KG1 (cell line): ENCODE data around the gene LRRC49.
"Not testable (repeated sequence)": the region's sequence is repeated elsewhere in the genome, so short reads cannot be mapped to it uniquely, and the experiment has no call there.

ENCODE experiments used
- DNase-seq: peaks from one replicate; lab custom pipeline; 2025; lab: John Stamatoyannopoulos, UW

The LRRC49 gene

DNA sequence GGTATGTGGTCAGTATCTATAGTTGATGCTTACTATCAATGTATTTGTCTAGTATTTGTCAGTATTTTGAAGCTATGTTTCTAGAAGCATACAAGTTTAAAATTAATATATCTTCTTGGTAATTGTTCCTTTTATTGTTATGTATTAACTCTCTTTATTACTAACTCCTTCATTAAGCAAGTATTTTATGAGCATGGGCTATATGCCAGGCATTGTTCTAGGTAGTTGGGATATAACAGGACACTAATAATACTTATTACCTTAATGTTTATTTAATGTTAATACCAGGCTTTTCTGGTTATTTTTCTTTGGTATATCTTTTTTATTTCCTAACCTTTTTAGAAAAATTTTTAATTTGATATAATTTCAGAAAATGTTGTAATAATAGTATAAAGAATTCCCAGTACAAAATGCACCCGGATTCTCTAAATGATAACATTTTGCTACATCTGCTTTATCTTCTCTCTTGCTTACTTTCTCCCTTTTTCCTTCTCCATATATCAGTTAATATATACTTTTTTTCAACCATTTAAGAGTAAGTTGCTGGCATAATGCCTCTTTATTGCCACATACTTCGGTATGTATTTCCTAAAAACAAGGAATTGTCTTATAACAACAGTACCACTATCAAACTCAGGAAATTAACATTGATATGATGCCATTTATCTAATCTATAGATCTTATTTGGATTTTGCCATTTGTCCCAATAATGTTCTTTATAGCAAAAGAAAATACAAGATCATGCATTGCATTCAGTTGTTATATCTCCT is 30.9 kb downstream of the LRRC49 start:
- DNase-seq: no peak

DNA sequence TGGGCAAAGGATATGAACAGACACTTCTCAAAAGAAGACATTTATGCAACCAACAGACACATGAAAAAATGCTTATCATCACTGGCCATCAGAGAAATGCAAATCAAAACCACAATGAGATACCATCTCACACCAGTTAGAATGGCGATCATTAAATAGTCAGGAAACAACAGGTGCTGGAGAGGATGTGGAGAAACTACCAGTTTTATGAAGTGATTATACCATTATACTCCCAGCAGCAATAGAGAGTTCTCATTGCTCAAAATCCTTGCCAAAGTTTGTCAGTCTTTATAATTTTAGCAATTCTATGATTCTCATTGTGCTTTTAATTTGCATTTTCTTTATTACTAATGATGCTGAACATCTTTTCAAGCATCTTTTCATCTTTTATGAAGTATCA is 34.3 kb downstream of the LRRC49 start:
- not testable (repeated sequence) for DNase-seq

DNA sequence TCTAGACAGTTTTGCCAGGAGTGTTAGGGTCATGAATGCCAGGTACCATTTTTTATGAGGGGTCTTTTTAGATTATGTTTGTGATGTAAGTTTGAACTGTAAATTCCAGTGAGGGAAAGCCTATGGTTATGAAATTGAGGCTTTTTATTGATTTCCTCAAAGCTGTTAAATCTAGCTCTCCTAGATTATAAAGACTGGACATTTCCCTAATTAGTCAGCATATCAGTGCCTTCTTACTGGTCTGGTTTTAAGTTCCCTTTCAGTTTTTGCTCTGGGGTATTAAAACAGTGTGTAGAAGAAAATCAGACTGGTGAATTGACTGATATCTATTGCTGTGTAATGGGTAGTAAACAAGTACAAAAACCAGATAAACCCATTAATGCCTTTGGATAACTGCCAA is 39.2 kb downstream of the LRRC49 start:
- DNase-seq: no peak

DNA sequence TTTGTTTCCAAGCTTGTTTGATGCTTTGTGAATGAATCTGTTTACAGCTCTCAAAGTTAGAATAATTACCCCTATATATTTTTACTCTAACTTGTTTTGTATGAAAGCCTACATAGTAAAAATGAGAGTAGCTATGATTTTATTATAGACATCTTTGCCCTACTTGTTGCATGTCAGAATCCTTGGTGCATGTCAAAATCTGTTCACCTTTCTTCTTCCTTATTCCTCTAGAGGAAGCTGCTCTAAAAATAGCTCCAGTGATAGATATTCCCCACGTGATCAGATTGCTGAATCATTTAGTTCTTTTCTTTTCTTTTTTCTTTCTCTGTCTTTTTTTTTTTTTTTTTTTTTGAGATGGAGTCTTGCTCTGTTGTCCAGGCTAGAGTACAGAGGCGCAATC is 39.8 kb downstream of the LRRC49 start:
- DNase-seq: no peak

DNA sequence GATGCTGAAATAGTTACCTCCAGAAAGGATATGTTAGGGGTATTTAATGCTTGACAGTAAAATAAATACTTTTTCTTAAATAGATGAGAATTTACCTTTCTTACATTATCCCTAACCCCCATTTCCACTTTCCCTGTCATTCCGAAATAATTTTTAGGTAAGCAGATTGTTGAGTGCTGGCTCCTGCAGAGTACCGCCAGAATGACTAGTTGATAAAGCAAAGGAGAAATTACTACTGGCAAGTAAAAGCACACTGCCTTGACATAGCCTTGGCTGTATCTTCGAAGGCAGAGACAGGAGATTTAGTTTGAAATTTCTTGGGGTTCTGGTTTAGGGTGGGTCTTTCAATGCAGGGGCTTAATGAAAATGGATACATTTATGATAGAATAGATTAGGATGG is 40.8 kb downstream of the LRRC49 start:
- DNase-seq: no peak

DNA sequence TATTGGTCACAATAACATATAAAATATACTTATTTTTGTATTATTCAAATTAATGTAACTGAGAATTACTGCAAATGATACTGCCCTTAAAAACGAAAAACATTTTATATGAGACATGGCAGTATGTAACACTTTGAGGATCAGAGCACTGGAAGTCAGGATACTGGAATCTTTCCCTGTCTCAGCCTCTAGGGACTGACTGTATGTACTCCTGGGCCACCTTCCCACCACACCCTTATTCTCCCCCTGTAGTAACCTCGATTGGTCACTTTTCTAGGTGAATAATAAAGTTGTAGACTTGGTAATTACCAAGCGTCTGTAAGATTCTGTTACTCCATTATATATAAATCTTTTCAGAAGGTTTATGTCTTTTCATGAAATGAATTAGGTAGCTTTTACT is 43.0 kb downstream of the LRRC49 start:
- DNase-seq: no peak

DNA sequence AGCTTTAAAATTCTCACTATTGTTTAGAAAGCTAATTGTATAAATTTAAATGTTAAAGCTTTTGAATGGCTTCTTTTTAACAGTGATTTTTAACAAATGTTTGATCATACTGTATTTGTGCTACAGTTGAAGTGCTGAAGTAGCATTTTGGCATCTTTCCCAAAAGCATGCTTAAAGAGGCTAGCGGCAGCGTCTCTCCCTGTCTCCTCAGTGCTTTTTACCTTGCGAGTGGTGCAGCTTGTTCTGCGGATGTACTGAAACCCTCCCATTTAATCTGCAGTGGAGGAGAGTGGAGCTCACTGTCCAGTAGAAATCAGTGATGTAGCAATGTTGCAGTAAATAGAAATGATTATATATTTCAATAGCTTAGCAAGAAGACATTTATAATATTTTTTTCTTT is 43.7 kb downstream of the LRRC49 start:
- DNase-seq: no peak

DNA sequence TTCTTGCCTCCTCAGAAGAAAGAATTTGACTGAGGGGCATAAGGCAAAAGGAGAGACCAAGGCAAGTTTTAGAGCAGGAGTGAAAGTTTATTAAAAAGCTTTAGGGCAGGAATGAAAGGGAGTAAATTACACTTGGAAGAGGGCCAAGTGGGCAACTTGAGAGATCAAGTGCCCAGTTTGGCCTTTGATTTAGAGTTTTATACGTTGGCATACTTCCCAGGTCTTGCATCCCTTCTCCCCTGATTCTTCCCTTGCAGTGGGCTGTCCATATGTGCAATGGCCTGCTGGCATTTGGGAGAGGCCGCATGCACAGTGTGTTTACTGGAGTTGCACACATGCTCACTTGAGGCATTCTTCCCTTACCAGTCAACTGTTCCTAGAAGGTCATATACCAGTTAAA is 50.7 kb downstream of the LRRC49 start:
- DNase-seq: not testable (repeated sequence)

DNA sequence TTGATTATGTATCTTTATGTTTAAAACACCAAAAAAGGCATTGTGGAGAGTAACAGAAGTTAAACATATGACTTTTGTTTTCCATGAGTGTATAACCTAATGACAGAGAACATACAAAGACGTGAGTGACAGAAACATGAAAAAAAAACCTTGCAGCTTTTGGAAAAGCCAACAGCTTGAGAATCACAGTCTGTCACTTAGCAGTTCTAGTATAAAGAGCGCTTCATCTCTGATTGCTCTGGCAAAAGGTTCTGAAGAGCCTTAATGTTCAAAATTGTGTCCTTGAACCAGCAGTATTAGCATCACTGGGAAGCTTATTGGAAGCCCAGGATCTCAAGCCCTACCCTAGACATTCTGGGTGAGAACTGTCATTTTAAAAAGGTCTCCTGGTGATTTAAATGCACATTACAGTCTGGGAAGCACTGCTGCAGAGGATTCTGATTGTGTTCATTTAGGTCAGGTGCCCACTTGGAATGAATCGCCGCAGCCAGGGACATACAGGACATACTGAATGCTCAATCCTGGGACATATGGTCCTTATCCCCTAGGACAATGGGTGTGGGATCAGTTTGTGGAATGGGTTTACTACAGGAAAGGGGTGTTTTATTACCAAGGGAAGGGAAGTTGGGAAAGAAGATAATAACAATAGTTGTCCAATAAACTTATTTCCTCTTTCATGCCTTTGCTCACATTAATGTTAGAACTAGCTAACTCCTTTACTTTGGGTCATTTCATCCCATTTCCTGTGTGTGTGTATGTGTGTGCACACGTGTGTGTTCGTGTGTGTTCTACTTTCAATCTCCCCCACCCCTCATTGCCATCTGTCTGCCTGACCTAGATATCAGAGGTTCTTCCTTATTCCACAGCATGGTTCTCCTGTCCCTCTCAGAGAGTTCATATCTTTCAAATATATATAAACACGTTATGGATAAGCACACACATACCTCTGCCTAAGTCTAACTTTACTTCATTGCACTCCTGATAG is 55.0 kb downstream of the LRRC49 start:
- no peak for DNase-seq

DNA sequence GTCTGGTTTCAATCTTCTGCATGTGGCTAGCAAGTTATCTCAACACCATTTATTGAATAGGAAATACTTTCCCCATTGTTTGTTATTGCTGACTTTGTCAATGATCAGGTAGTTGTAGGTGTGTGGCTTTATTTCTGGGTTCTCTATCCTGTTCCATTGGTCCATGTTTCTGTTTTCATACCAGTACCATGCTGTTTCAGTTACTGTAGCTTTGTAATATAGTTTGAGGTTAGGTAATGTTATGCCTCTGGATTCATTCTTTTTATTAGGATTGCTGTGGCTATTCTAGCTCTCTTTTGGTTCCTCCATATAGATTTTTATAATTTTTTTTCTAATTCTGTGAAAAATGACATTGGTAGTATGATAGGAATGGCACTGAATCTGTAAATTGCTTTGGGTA is 58.3 kb downstream of the LRRC49 start:
- DNase-seq: no peak

DNA sequence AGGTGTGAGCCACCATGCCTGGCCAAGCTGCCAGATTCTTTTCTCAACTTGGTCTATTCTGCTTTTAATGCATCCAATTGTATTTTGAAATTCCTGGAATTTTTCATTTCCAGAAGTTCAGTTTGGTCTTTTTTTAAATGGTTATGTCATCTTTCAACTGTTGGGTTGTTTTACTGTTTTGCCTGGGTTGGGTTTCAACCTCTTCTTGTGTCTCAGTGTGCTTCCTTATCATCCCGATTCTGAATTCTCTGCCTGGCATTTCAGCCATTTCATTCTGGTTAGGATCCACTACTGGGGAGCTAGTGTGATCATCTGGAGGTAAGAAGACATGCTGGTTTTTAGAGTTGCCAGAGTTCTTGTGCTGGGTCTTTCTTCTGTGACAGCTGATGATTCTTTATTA is 61.5 kb downstream of the LRRC49 start:
- DNase-seq: no peak

DNA sequence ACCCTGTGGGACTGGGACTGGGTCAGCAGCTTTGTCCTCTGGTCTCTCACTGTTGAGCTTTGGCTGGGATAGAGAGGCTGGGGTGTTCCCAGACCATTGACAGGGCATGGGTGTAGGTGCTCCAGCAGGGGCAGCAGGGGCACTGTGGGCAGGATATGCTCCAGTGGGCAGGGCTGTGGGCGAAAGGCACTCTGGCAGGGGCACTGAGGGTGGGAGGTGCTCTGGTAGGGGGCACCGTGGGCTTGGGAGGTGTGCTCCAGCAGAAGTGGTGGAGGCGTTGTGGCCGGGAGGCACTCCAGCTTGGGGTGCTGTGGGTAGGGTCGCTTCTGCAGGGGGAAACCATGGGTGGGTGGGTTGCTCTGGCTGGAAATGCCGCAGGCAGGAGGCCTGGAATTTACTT is 62.1 kb downstream of the LRRC49 start:
- DNase-seq: no peak

DNA sequence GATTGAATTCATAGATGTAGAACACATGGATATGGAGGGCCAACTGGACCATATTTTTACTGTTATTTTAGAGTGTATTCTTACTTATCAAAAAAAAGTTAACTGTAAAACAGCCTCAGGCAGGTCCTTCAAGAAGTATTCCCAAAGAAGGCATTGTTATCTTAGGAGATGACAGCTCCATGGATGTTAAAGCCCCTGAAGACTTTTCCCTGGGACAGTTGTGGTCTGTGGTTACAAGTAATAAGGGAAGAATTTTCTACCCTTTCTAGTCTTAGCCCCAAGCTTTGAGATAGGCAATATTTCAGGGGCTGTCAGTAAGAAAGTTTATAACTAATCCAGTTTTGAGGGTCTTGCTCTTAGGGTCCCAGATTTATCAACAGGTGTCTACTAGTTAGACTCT is 62.5 kb downstream of the LRRC49 start:
- DNase-seq: no peak

DNA sequence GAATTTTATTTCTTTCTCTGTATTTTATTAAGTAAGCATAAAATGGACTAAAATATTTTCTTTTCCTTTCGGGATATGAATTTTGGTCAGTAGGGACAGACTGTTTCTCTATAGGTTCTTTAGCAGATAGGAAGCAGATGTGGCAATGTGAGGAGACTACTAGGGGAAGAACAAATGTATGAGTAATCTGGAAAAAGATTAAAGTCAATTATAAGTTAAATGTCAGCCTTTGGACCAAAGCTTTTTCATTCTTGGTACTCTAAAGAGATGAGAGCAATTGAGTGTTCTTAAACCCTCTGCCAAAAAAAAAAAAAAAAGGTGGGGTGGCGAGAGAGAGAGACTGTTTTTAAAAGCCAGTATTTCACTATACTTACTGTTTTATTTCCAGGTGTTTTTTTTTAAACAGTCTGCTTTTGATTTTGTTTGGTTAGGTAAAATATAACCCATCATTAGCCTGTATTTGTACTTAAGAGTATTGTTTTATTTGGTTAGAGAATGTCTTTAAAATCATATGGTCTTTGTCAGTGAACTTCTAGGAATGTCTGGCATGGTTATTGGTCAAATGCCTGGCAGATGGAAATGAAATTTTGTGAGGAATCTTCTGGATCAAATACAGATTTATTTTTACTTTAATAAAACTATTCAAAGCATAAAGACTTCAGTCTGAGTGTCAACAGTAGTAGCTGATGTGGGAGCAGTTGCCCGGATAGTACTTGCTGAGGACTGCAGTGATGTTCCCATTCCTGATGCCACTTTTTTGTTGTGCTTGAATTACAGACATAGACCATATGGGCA is 63.8 kb downstream of the LRRC49 start:
- DNase-seq: no peak

DNA sequence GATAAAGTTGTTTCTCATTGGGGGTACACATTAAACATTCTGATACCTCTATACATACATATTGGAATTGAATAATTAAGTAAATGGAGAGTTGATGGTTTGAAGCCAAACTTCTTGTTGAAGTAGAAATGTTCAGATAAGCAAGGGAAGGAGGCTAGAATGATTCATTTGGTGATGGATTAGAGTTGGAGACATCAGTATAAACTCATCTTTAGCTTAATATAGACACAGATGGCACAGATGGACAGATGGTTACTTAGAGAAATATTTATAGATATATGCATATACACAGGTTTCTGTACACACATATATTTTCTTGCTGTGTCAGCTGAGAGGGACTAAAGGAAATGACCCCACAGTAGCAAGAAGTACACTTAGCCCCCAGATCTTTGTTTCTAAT is 69.5 kb downstream of the LRRC49 start:
- no peak for DNase-seq

DNA sequence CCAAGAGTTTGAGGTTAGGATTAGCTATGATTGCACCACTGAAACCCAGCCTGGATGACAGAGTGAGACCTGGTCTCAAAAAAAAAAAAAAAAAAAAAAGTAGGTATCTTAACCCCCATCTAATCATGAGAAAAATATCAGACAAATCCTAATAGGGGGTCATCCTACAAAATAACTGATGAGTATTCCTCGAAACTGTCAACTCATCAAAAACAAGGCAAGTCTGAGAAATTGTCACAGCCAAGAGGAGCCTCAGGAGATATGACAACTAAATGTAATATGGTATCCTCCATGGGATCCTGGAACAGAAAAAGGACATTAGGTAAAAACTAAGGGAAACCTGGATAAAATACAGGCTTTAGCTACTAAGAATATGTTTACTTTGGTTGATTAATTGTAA is 70.6 kb downstream of the LRRC49 start:
- no peak for DNase-seq

DNA sequence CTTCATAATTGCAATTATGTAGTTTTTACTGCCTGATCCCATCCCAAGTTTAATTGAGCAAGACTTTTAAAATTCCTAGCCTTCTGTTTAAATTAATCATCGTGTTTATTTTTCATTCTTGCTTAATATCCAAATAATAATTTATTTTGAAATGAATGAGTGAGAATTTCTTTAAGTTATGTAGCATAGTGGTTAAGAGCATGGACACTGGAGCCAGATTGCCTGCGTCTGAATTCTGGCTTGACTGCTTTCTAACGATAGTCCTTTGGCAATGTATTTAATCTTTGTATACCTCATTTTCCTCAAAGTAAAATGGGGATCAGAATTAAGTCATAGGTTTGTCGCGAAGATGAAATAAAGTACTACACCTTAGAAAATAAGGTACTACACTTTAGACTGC is 71.4 kb downstream of the LRRC49 start:
- no peak for DNase-seq

DNA sequence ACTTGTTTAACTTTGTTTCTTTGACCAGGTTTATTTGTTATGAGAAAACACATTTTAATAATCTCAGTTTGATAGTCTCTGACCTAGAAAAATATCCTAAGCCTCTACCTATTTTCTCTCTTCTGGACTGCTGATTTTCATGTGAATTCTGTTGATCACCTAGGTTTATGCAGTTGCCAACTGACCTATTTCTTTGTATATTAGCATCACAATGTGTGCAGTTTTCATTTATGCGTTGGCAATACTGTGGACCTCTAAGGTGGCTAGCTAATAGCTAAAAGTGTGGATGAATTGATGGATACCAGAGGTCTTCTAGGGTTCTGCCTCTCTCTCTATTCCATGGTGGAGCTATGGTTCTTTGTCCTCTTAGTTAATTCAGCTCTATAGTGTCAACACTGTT is 72.1 kb downstream of the LRRC49 start:
- no peak for DNase-seq

DNA sequence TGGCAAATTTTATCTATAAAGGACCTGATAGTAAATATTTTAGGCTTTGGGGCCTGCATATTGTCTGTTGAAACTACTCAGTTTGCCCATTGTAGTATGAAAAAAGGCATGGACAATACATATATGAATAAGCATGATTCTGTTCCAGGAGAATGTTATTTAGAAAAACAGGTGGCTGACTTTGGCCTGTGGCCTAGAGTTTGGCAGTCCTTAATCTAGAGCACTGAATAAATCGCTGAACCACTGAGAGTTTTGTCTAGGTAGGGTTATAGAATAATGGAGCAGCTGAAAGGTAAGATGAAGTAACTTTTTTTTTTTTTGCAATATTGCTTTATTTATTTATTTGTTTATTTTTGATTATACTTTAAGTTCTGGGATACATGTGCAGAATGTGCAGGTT is 75.0 kb downstream of the LRRC49 start:
- no peak for DNase-seq

DNA sequence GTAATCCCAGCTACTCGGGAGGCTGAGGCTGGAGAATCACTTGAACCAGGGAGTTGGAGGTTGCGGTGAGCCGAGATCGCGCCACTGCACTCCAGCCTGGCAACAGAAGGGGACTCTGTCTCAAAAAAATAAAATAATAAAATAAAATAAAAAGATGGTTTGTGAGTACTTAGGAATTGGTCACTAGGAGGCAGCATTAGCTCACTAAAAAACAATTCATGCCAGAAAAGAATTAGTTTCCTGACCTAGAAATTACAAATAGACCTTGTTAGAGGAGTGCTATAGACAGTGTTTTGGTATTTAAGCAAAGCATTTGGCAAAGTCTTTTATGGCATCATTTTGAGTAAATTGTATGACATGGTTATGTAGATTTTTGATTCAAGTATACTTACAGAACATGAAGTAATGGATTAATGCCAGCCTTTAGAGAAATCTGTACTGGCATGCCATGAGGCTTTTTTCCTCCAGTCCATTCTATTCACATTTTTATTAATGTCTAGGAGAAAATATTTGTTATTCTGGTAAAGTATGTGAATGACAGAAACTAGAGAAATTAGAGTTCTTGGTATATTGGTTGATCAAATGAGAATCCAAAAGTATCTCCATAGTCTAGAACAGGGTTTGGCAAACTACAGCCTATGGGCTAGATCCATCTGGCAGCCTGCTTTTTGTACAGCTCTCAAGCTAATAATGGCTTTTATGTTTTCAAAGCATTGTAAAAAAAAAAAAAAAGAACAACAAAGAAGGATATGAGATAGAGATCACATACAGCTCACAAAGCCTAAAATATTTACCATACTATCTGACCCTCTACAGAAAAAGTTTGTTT is 81.6 kb downstream of the LRRC49 start:
- DNase-seq: no peak

DNA sequence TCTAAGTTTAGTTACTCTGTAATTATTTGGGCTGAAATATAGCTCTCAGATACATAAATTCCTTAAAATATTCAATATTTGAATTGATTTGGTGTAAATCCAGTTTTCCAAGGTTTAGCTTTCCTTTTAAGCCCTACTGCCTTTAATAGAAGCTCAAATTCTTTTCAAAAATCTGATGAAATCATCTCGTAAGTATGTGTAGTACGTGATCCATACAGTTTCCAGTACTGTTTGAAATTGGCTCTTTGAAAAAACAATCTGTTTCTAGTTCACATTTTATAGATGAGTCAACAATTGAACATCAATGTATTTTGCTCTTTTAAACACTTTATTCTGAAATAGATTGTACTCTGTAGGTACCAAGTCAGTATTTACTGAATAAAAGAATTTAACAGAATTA is 84.2 kb downstream of the LRRC49 start:
- DNase-seq: no peak
